HG03039 (cell line): Measurements from ENCODE around the gene EVL.
"Not testable (repeated sequence)": the region's sequence is repeated elsewhere in the genome, so short reads cannot be mapped to it uniquely, and the experiment has no call there.

Experiments used
- ATAC-seq: cut with Tn5 transposase; IDR thresholded peaks from one replicate; pipeline ENCODE4 v1.9.1; 2021; ENCODE audit warnings: mild to moderate bottlenecking, moderate library complexity; ENCODE audit not compliant: unreplicated experiment

The EVL gene

GRCh38 chr14:100157548-100158232, 92.5 kb downstream of the EVL start:
- not testable (repeated sequence) for ATAC-seq

- ATAC-seq = no peak
These were observed 93.4 kb downstream of the EVL start for GRCh38 chr14:100158566-100159093.

GRCh38 chr14:100159094-100159864, 94.1 kb downstream of the EVL start, which contains the start of gene DEGS2:
TSS of gene DEGS2 (minus strand) at chr14:100159645. CDS start at chr14:100159587, 58 bp downstream.
- no peak for ATAC-seq

GRCh38 chr14:100159865-100160533, 94.8 kb downstream of the EVL start:
- ATAC-seq = no peak

GRCh38 chr14:100160534-100160916, 95.3 kb downstream of the EVL start:
- ATAC-seq = no peak

GRCh38 chr14:100165376-100165775, 100.2 kb downstream of the EVL start:
- ATAC-seq = no peak

GRCh38 chr14:100165831-100166440, 100.7 kb downstream of the EVL start:
- ATAC-seq = no peak

GRCh38 chr14:100168506-100168905, 103.3 kb downstream of the EVL start:
- ATAC-seq = no peak

GRCh38 chr14:100170880-100171279, 105.7 kb downstream of the EVL start:
- ATAC-seq = no peak

- ATAC-seq = no peak
These were observed 107.6 kb downstream of the EVL start for GRCh38 chr14:100172811-100173210.

GRCh38 chr14:100173353-100173752, 108.1 kb downstream of the EVL start:
- ATAC-seq = no peak

GRCh38 chr14:100176811-100177327, 111.6 kb downstream of the EVL start:
- ATAC-seq = no peak

GRCh38 chr14:100178691-100179090, 113.5 kb downstream of the EVL start:
- ATAC-seq = no peak

- ATAC-seq = not testable (repeated sequence)
These were observed 115.4 kb downstream of the EVL start for GRCh38 chr14:100180671-100181070.

GRCh38 chr14:100181876-100182551, 116.8 kb downstream of the EVL start:
- ATAC-seq = not testable (repeated sequence)

- ATAC-seq = no peak
These were observed 122.1 kb downstream of the EVL start for GRCh38 chr14:100187247-100187833.

- no peak for ATAC-seq
These were observed 123.3 kb downstream of the EVL start for GRCh38 chr14:100188392-100189030.

GRCh38 chr14:100190126-100190525, 124.9 kb downstream of the EVL start:
- no peak for ATAC-seq

GRCh38 chr14:100191584-100192249, 126.5 kb downstream of the EVL start:
- no peak for ATAC-seq
